Measurements from ENCODE around the gene AMBN. TPM values are rescaled to one million over a fixed set of nuclear protein-coding genes. Genes with fewer than 3 reads are reported as not detected.

The AMBN gene
- polyA plus RNA-seq, 1 of the 3 experiments (the other 2 are of a cell fraction), result not detected

DNA sequence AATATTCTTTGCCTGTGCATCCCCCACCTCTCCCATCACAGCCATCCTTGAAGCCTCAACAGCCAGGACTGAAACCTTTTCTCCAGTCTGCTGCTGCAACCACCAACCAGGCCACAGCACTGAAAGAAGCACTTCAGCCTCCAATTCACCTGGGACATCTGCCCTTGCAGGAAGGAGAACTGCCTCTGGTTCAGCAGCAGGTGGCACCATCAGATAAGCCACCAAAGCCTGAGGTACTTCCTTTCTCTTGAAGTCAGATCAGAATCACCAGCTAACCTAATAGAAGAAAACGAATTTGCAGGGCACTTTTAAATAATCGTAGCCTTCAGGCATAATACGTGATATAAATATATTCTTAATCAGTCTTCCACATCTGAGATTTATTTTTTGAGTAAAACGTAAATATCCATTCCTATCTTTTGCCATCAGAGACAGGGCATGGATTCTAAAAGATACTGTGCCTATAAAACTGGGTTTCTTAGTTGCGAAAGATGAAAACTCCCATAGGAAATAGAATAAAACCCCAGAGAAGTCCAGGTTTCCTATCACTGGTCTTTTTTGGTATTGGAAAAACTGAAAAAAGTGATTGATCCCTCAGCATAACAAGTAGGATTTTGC is 9.5 kb downstream of the AMBN start:
- no peaks in the 10 kb centered on the region for H3K9me2 ChIP-seq
- H3K4me2 ChIP-seq, result no peak overlapping the region
- H3K79me2 ChIP-seq (ENCODE audit: insufficient read depth), result no peaks in the 10 kb centered on the region
- no peaks in the 10 kb centered on the region for H3K36me3 ChIP-seq (replicated peaks in 1 of 2; ENCODE audit: control insufficient read depth in 1 of 2, insufficient read depth in 2 of 2, low read length in 1 of 2)
- POLR2A ChIA-PET, result no interaction called here
- no peaks in the 10 kb centered on the region for H3F3A ChIP-seq (replicated peaks; ENCODE audit: insufficient read depth)
- H2AFZ ChIP-seq (ENCODE audit: low read depth), result no peak overlapping the region; the same call in 1 of the 2 replicates
- no peaks in the 10 kb centered on the region for H3K9me3 ChIP-seq
- no peak overlapping the region for H3K9ac ChIP-seq
- CTCF ChIA-PET, result interaction anchor here (0.7 to 1.9 kb wide), 3 partner anchors 50 to 1109 kb away, joined by 3 to 6 read pairs (median 4); no protein-coding TSS in a partner anchor
- no peaks in the 10 kb centered on the region for H3K4me1 ChIP-seq (ENCODE audit: control insufficient read depth in 1 of 2, insufficient read depth in 2 of 2, low read depth in 1 of 2, low read length in 1 of 2)
- peak; percentile 13 for DNase-seq
- peaks cover 3% of the 10 kb centered on the region; the same call in 1 of the 2 replicates for H3K27me3 ChIP-seq (ENCODE audit: insufficient read depth)
- no peak for TF ChIP-seq RXRA (IDR thresholded peaks at IDR 0.05; ENCODE audit: borderline replicate concordance, low read depth)
- TF ChIP-seq TEAD4 (IDR thresholded peaks at IDR 0.05; ENCODE audit: borderline replicate concordance, insufficient read depth), result no peak
- TF ChIP-seq SMC3 (IDR thresholded peaks at IDR 0.05; ENCODE audit: low read depth, low read length), result peak; percentile 57
- no peak for TF ChIP-seq NRF1 (IDR thresholded peaks at IDR 0.05; ENCODE audit: low read depth, low read length)
- TF ChIP-seq, protein P1, sequence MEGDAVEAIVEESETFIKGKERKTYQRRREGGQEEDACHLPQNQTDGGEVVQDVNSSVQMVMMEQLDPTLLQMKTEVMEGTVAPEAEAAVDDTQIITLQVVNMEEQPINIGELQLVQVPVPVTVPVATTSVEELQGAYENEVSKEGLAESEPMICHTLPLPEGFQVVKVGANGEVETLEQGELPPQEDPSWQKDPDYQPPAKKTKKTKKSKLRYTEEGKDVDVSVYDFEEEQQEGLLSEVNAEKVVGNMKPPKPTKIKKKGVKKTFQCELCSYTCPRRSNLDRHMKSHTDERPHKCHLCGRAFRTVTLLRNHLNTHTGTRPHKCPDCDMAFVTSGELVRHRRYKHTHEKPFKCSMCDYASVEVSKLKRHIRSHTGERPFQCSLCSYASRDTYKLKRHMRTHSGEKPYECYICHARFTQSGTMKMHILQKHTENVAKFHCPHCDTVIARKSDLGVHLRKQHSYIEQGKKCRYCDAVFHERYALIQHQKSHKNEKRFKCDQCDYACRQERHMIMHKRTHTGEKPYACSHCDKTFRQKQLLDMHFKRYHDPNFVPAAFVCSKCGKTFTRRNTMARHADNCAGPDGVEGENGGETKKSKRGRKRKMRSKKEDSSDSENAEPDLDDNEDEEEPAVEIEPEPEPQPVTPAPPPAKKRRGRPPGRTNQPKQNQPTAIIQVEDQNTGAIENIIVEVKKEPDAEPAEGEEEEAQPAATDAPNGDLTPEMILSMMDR (IDR thresholded peaks at IDR 0.05), result peak; percentile 75
- TF ChIP-seq, protein P2, sequence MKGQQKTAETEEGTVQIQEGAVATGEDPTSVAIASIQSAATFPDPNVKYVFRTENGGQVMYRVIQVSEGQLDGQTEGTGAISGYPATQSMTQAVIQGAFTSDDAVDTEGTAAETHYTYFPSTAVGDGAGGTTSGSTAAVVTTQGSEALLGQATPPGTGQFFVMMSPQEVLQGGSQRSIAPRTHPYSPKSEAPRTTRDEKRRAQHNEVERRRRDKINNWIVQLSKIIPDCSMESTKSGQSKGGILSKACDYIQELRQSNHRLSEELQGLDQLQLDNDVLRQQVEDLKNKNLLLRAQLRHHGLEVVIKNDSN (IDR thresholded peaks at IDR 0.05; ENCODE audit: borderline replicate concordance, low read depth), result no peak
- no peak for TF ChIP-seq FOXJ3 (CRISPR knock-in tag; IDR thresholded peaks at IDR 0.05)
- no peak for TF ChIP-seq ELF1 (IDR thresholded peaks at IDR 0.05)
- no peak for TF ChIP-seq NFIC (IDR thresholded peaks at IDR 0.05; ENCODE audit: borderline replicate concordance)
- no peak for TF ChIP-seq FOXM1 (IDR thresholded peaks at IDR 0.05; ENCODE audit: low read depth)
- TF ChIP-seq MEF2A (IDR thresholded peaks at IDR 0.05; ENCODE audit: borderline replicate concordance, low read depth), result no peak
- TF ChIP-seq RAD21 (IDR thresholded peaks at IDR 0.05; ENCODE audit: low read length), result peak; percentile 78
- TF ChIP-seq GATA2 (CRISPR knock-in tag; IDR thresholded peaks at IDR 0.05), result no peak
- no peak for TF ChIP-seq JUND (IDR thresholded peaks at IDR 0.05)
- WGBS (ENCODE audit: low lambda C conversion rate), result 3% methylated on average over 5 of the region's 5 CpGs
- H4K20me1 ChIP-seq (ENCODE audit: insufficient read depth), result no peaks in the 10 kb centered on the region
- H3K27ac ChIP-seq (ENCODE audit: low read depth in 2 of 2, low read length in 1 of 2), result no peak overlapping the region
- H3K4me3 ChIP-seq (ENCODE audit: low read depth in 2 of 2, low read length in 1 of 2), result no peak overlapping the region

DNA sequence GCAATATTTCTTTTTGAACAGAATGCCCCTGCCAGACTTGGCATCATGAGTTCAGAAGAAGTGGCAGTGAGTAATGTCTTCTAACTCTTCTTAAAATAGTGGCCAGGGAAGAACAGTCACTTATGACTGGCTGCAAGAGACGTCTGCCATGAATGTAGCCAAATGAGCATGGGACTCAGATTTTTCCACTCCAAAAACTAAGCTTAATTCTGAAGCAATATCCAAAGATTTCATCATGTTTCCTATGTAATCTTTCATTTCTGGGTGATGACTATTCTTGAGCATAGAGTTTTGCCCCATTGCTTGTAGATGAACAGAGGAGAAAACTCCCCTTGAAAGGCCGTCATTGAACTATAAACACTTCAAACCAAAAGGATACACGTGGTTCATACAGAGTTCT is 11.8 kb downstream of the AMBN start:
- WGBS (ENCODE audit: low lambda C conversion rate), result 8% methylated on average over 3 of the region's 3 CpGs
- H3K9ac ChIP-seq, result no peak overlapping the region
- H3K27me3 ChIP-seq (ENCODE audit: insufficient read depth), result peaks cover 7% of the 10 kb centered on the region; the same call in 1 of the 2 replicates
- no peak overlapping the region for H3K27ac ChIP-seq (ENCODE audit: low read depth in 2 of 2, low read length in 1 of 2)
- no peaks in the 10 kb centered on the region for H3K9me3 ChIP-seq
- no peaks in the 10 kb centered on the region for H4K20me1 ChIP-seq (ENCODE audit: insufficient read depth)
- H3K79me2 ChIP-seq (ENCODE audit: insufficient read depth), result no peaks in the 10 kb centered on the region
- no peak overlapping the region for H3K4me2 ChIP-seq
- ChIA-PET POLR2A (no interaction called here), CTCF (interaction anchor here (0.9 kb wide), 1 partner anchor 48 kb away, joined by 3 read pairs; no protein-coding TSS in a partner anchor)
- no peak overlapping the region for H3K4me3 ChIP-seq (ENCODE audit: low read depth in 2 of 2, low read length in 1 of 2)
- H3K36me3 ChIP-seq (replicated peaks in 1 of 2; ENCODE audit: control insufficient read depth in 1 of 2, insufficient read depth in 2 of 2, low read length in 1 of 2), result no peaks in the 10 kb centered on the region
- H3F3A ChIP-seq (replicated peaks; ENCODE audit: insufficient read depth), result no peaks in the 10 kb centered on the region
- H2AFZ ChIP-seq (ENCODE audit: low read depth), result no peak overlapping the region
- no peak for DNase-seq
- H3K9me2 ChIP-seq, result no peaks in the 10 kb centered on the region
- H3K4me1 ChIP-seq (ENCODE audit: control insufficient read depth in 1 of 2, insufficient read depth in 2 of 2, low read depth in 1 of 2, low read length in 1 of 2), result no peaks in the 10 kb centered on the region
- TF ChIP-seq JUND (IDR thresholded peaks at IDR 0.05), result no peak
- TF ChIP-seq TCF12 (IDR thresholded peaks at IDR 0.05), result no peak
- no peak for TF ChIP-seq ELF1 (IDR thresholded peaks at IDR 0.05)
- TF ChIP-seq FOSL2 (IDR thresholded peaks at IDR 0.05; ENCODE audit: borderline replicate concordance, low read depth), result no peak
- TF ChIP-seq, protein P3, sequence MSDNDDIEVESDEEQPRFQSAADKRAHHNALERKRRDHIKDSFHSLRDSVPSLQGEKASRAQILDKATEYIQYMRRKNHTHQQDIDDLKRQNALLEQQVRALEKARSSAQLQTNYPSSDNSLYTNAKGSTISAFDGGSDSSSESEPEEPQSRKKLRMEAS (IDR thresholded peaks at IDR 0.05; ENCODE audit: low read depth), result no peak
- TF ChIP-seq, protein P4, sequence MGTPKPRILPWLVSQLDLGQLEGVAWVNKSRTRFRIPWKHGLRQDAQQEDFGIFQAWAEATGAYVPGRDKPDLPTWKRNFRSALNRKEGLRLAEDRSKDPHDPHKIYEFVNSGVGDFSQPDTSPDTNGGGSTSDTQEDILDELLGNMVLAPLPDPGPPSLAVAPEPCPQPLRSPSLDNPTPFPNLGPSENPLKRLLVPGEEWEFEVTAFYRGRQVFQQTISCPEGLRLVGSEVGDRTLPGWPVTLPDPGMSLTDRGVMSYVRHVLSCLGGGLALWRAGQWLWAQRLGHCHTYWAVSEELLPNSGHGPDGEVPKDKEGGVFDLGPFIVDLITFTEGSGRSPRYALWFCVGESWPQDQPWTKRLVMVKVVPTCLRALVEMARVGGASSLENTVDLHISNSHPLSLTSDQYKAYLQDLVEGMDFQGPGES (IDR thresholded peaks at IDR 0.05; ENCODE audit: low read depth, low read length), result no peak
- no peak for TF ChIP-seq MEF2A (IDR thresholded peaks at IDR 0.05; ENCODE audit: borderline replicate concordance, low read depth)
- no peak for TF ChIP-seq RAD21 (IDR thresholded peaks at IDR 0.05; ENCODE audit: low read length)
- TF ChIP-seq POLR2AphosphoS5 (IDR thresholded peaks at IDR 0.05; ENCODE audit: low read depth, low read length), result no peak
- TF ChIP-seq, protein P5, sequence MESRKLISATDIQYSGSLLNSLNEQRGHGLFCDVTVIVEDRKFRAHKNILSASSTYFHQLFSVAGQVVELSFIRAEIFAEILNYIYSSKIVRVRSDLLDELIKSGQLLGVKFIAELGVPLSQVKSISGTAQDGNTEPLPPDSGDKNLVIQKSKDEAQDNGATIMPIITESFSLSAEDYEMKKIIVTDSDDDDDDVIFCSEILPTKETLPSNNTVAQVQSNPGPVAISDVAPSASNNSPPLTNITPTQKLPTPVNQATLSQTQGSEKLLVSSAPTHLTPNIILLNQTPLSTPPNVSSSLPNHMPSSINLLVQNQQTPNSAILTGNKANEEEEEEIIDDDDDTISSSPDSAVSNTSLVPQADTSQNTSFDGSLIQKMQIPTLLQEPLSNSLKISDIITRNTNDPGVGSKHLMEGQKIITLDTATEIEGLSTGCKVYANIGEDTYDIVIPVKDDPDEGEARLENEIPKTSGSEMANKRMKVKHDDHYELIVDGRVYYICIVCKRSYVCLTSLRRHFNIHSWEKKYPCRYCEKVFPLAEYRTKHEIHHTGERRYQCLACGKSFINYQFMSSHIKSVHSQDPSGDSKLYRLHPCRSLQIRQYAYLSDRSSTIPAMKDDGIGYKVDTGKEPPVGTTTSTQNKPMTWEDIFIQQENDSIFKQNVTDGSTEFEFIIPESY (IDR thresholded peaks at IDR 0.05; ENCODE audit: borderline replicate concordance, low read depth), result no peak
- no peak for TF ChIP-seq GABPA (IDR thresholded peaks at IDR 0.05; ENCODE audit: low read depth)

All from SK-N-SH (cell line).